Measurements from ENCODE around the gene SMPX.

The SMPX gene

GRCh38 chrX:21741869-21742701 is 15.8 kb downstream of the SMPX start:
- no peak for DNase-seq

GRCh38 chrX:21741364-21741763 is 16.6 kb downstream of the SMPX start:
- DNase-seq = no peak

- DNase-seq = peak; percentile 35
Observed at GRCh38 chrX:21740329-21741274, 17.3 kb downstream of the SMPX start.

- no peak for DNase-seq
Observed at GRCh38 chrX:21738950-21739287, 19.0 kb downstream of the SMPX start.

GRCh38 chrX:21738210-21738949 is 19.5 kb downstream of the SMPX start:
- no peak for DNase-seq

GRCh38 chrX:21735768-21736127 is 22.2 kb downstream of the SMPX start:
- DNase-seq = no peak

GRCh38 chrX:21735038-21735767 is 22.7 kb downstream of the SMPX start:
- DNase-seq = no peak

DNA sequence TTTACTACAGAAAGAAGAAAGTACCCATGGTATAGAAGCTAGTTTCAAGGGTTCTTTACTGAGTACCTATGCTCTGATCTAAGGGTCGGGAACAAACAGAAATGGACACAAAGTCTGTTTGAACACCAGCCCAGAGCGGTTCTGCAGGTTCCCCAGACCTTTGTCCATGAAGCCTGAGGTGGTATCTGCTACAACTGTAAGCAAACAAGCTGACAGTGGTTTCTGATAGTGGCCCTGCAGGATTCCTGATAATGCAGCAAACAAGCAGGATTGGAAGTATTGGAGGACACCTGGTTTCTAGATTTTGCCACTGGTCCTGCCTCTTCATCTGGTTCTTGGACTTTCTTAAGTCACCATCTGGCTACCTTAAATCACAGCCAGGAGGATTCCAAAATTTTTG is 23.7 kb downstream of the SMPX start:
- no peak for DNase-seq

DNA sequence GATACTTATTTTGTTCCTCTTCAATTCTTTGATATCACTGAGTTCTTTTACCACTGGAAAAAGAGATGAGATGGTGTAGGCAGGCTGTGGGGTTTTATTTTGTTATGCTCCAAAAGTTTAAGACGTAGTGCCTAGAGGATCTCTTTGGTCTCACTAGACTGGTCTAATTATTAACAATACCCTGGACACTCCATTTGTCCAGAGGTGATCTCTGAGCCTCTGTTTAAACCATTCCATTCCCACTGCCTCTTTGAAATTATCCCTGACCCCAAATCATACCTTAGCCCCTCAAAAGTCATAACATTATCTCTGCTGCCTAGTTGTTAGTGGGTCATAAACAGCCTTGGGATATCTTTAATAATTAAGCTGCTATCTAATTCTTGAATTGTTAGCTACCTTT is 24.2 kb downstream of the SMPX start:
- DNase-seq = no peak

GRCh38 chrX:21730026-21730425 is 27.9 kb downstream of the SMPX start:
- no peak for DNase-seq

DNA sequence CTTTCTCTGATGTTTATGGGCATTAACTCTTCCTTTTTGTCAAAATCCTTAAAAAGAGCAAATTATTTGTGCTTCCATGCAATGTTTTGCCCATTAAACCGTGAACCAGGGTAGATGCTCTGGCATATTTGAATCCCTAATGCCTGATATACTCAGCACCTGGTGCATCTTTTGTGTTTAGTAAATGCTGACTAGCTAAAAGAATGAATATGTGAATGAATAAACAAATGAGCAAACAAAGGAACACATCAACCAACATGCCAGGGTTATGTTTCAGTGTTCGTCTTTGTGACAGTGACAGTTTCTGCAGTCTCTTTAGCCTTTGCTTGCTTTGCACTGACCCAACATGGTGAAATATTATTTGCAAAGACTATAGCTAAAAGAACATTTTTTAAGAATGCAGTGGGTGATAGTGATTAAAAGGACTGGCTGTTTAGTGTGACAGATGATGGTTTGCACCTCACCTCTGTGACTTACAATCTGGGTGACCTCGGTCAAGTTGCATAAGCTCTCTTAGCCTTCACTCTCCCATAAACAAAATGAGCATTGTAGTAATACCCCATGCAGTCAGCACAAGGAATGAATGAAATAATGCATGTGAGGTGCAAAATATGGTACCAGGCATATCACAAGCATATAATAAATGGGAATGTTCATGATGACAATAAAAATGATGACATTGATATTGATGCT is 29.5 kb downstream of the SMPX start:
- no peak for DNase-seq

- DNase-seq = no peak
Observed at GRCh38 chrX:21725916-21726315, 32.0 kb downstream of the SMPX start.

- peak; percentile 16 for DNase-seq
Observed at GRCh38 chrX:21725496-21725895, 32.4 kb downstream of the SMPX start.

DNA sequence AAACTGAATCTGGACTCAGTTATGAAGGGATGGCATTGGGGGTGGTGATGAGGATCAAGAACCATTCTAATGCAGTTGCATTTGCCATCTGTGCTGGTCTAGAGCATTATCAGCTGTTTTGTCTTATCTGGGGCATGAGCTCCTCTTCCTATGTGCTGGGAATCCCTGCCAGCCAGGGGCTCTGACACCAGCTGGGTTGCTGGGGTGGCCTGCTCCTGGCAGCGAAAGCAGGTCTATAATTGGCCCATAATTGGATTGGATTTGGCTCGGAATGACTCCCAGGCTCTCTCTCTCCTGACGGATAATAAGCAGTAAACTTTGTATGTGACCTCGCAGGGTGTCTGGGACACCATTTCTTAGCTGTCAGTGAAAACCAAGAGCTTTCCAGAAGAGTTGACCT is 34.1 kb downstream of the SMPX start:
- no peak for DNase-seq

DNA sequence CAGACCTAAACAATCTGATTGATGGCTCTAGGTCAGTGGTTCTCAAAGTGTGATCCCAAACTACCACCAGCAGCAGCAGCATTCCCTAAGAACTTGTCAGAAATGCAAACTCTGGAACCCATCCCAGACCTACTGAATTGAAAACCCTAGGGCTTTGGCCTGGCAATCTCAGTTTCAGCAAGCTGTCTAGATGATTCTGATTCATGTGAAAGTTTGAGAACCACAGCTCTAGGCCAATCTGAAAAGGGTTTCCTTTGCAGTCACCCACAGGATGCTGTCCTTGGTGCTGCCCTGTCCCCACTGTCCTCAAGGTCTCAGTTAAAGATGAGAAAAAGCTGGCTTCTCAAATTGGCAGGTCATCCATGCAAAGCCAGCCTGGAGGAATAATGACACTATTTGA is 34.8 kb downstream of the SMPX start:
- DNase-seq = no peak

- no peak for DNase-seq
Observed at GRCh38 chrX:21721195-21721594, 36.7 kb downstream of the SMPX start.

- DNase-seq = no peak
Observed at GRCh38 chrX:21718575-21718974, 39.3 kb downstream of the SMPX start.

GRCh38 chrX:21717802-21718201 is 40.1 kb downstream of the SMPX start:
- no peak for DNase-seq

DNA sequence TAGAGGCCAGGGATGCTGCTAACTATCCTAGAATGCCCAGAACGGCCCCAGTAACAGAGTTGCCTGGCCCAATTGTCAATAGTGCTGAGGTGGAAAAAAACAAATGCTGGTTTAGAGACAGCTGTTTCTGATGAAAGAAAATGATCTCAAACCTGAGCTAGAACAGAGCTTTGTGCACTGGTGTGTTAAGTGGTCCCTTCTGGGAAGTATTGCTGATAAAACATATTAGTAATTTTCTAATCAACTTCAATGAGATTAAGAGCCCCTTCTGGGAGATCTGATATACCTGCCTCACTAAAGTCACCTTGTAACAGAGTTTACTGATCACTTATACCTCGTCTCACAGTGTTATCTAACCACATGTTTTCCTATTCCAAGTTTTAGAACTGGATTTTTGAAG is 42.1 kb downstream of the SMPX start:
- no peak for DNase-seq

- DNase-seq = no peak
Observed at GRCh38 chrX:21715337-21715736, 42.6 kb downstream of the SMPX start.

- DNase-seq = no peak
Observed at GRCh38 chrX:21711848-21712197, 46.1 kb downstream of the SMPX start.

GRCh38 chrX:21711129-21711847 is 46.6 kb downstream of the SMPX start:
- DNase-seq = no peak
